Neuron (in vitro differentiated cells): ENCODE data around the gene MARK1.

ENCODE experiments used
- H2AFZ ChIP-seq: one replicate; pipeline ENCODE4 v1.6.1; 2013; ENCODE audit warnings: low read depth, mild to moderate bottlenecking, inconsistent platforms, low read length, moderate library complexity
- H3K27me3 ChIP-seq: one replicate; pipeline ENCODE4 v1.6.1; 2013; ENCODE audit warnings: low read length; ENCODE audit not compliant: insufficient read depth
- H3K36me3 ChIP-seq: one replicate; pipeline ENCODE4 v1.6.1; 2013; ENCODE audit warnings: low read length; ENCODE audit not compliant: insufficient read depth
- H3K4me1 ChIP-seq: one replicate; pipeline ENCODE4 v1.6.1; 2013; ENCODE audit warnings: low read length; ENCODE audit not compliant: insufficient read depth
- H3K4me3 ChIP-seq: 2 replicates; pipeline ENCODE4 v1.5.1; 2013; ENCODE audit warnings: mild to moderate bottlenecking, low read length, moderate library complexity
- H3K9me3 ChIP-seq: one replicate; pipeline ENCODE4 v1.6.1; 2013; ENCODE audit warnings: low read length

MARK1 gene

GRCh38 chr1:220527908-220528678 is at the start of gene MARK1:
Gene MARK1, plus strand, starts transcription at chr1:220528136. Its CDS starts 687 bp downstream, at chr1:220528823.
- H3K4me3 ChIP-seq: peak within 1 kb of the TSS; percentile 64
- H2AFZ ChIP-seq: peak within 1 kb of the TSS; percentile 99
- no peaks in the 10 kb centered on the region for H3K36me3 ChIP-seq
- peaks cover 14% of the 10 kb centered on the region for H3K4me1 ChIP-seq
- no peaks in the 10 kb centered on the region for H3K9me3 ChIP-seq
- H3K27me3 ChIP-seq: peaks cover 8% of the 10 kb centered on the region

GRCh38 chr1:220483700-220484099 is 44.2 kb upstream of the MARK1 start:
- peaks cover 12% of the 10 kb centered on the region for H3K4me1 ChIP-seq
- no peaks in the 10 kb centered on the region for H3K36me3 ChIP-seq
- H3K27me3 ChIP-seq: no peaks in the 10 kb centered on the region
- H3K9me3 ChIP-seq: no peaks in the 10 kb centered on the region
- H3K4me3 ChIP-seq: no peak overlapping the region
- H2AFZ ChIP-seq: no peak overlapping the region

- H3K9me3 ChIP-seq: no peaks in the 10 kb centered on the region
- H3K4me1 ChIP-seq: peaks cover 12% of the 10 kb centered on the region
- H2AFZ ChIP-seq: no peak overlapping the region
- H3K27me3 ChIP-seq: no peaks in the 10 kb centered on the region
- no peaks in the 10 kb centered on the region for H3K36me3 ChIP-seq
- no peak overlapping the region for H3K4me3 ChIP-seq
Measured at GRCh38 chr1:220484135-220484534, 43.8 kb upstream of the MARK1 start.

GRCh38 chr1:220485131-220485530 is 42.8 kb upstream of the MARK1 start:
- Histone ChIP-seq H3K9me3 (no peaks in the 10 kb centered on the region), H3K27me3 (no peaks in the 10 kb centered on the region)

GRCh38 chr1:220485791-220486190 is 42.1 kb upstream of the MARK1 start:
- Histone ChIP-seq H3K36me3 (no peaks in the 10 kb centered on the region), H2AFZ (no peak overlapping the region), H3K9me3 (no peaks in the 10 kb centered on the region), H3K4me1 (peaks cover 12% of the 10 kb centered on the region), H3K4me3 (no peak overlapping the region), H3K27me3 (no peaks in the 10 kb centered on the region)

More at GRCh38 chr1:220485131-220485530, 42.8 kb upstream of the MARK1 start:
- no peaks in the 10 kb centered on the region for H3K36me3 ChIP-seq
- peaks cover 12% of the 10 kb centered on the region for H3K4me1 ChIP-seq
- no peak overlapping the region for H2AFZ ChIP-seq
- no peak overlapping the region for H3K4me3 ChIP-seq

- H3K4me3 ChIP-seq: no peak overlapping the region
- H2AFZ ChIP-seq: no peak overlapping the region
- H3K27me3 ChIP-seq: no peaks in the 10 kb centered on the region
- no peaks in the 10 kb centered on the region for H3K9me3 ChIP-seq
- no peaks in the 10 kb centered on the region for H3K36me3 ChIP-seq
- H3K4me1 ChIP-seq: peaks cover 12% of the 10 kb centered on the region
Measured at GRCh38 chr1:220487297-220487820, 40.6 kb upstream of the MARK1 start.

GRCh38 chr1:220491891-220492290 is 36.0 kb upstream of the MARK1 start:
- H3K4me1 ChIP-seq: peaks cover 11% of the 10 kb centered on the region
- H3K4me3 ChIP-seq: no peak overlapping the region
- H3K36me3 ChIP-seq: no peaks in the 10 kb centered on the region
- no peaks in the 10 kb centered on the region for H3K27me3 ChIP-seq
- no peak overlapping the region for H2AFZ ChIP-seq
- H3K9me3 ChIP-seq: no peaks in the 10 kb centered on the region

- no peaks in the 10 kb centered on the region for H3K36me3 ChIP-seq
- H3K27me3 ChIP-seq: no peaks in the 10 kb centered on the region
- H3K4me1 ChIP-seq: no peaks in the 10 kb centered on the region
- no peak overlapping the region for H2AFZ ChIP-seq
- no peak overlapping the region for H3K4me3 ChIP-seq
- H3K9me3 ChIP-seq: no peaks in the 10 kb centered on the region
Measured at GRCh38 chr1:220497220-220497947, 30.6 kb upstream of the MARK1 start.

- no peak overlapping the region for H2AFZ ChIP-seq
- no peaks in the 10 kb centered on the region for H3K4me1 ChIP-seq
- no peak overlapping the region for H3K4me3 ChIP-seq
- no peaks in the 10 kb centered on the region for H3K36me3 ChIP-seq
- H3K9me3 ChIP-seq: no peaks in the 10 kb centered on the region
- peaks cover 2% of the 10 kb centered on the region for H3K27me3 ChIP-seq
Measured at GRCh38 chr1:220498188-220498587, 29.7 kb upstream of the MARK1 start.

- H3K9me3 ChIP-seq: no peaks in the 10 kb centered on the region
- no peaks in the 10 kb centered on the region for H3K4me1 ChIP-seq
- H3K27me3 ChIP-seq: peaks cover 2% of the 10 kb centered on the region
- H3K4me3 ChIP-seq: no peak overlapping the region
- no peaks in the 10 kb centered on the region for H3K36me3 ChIP-seq
- no peak overlapping the region for H2AFZ ChIP-seq
Measured at GRCh38 chr1:220500372-220500771, 27.6 kb upstream of the MARK1 start.

GRCh38 chr1:220504329-220504728 is 23.6 kb upstream of the MARK1 start:
- Histone ChIP-seq H3K4me3 (no peak overlapping the region), H3K9me3 (no peaks in the 10 kb centered on the region), H2AFZ (no peak overlapping the region), H3K27me3 (peaks cover 2% of the 10 kb centered on the region), H3K4me1 (no peaks in the 10 kb centered on the region), H3K36me3 (no peaks in the 10 kb centered on the region)

- peaks cover 2% of the 10 kb centered on the region for H3K27me3 ChIP-seq
- H3K9me3 ChIP-seq: no peaks in the 10 kb centered on the region
- no peak overlapping the region for H2AFZ ChIP-seq
- no peaks in the 10 kb centered on the region for H3K36me3 ChIP-seq
- no peak overlapping the region for H3K4me3 ChIP-seq
- H3K4me1 ChIP-seq: peaks cover 3% of the 10 kb centered on the region
Measured at GRCh38 chr1:220507085-220507484, 20.9 kb upstream of the MARK1 start.

GRCh38 chr1:220511179-220511578 is 16.8 kb upstream of the MARK1 start:
- no peaks in the 10 kb centered on the region for H3K27me3 ChIP-seq
- no peaks in the 10 kb centered on the region for H3K36me3 ChIP-seq
- H3K9me3 ChIP-seq: no peaks in the 10 kb centered on the region
- H2AFZ ChIP-seq: no peak overlapping the region
- no peak overlapping the region for H3K4me3 ChIP-seq
- peaks cover 3% of the 10 kb centered on the region for H3K4me1 ChIP-seq
